HG02870 (cell line): ENCODE results near the gene MTA1.

Experiments
- ATAC-seq: cut with Tn5 transposase; IDR thresholded peaks from one replicate; pipeline ENCODE4 v1.9.1; 2021; ENCODE audit warnings: mild to moderate bottlenecking, moderate library complexity; ENCODE audit not compliant: unreplicated experiment

The MTA1 gene

DNA sequence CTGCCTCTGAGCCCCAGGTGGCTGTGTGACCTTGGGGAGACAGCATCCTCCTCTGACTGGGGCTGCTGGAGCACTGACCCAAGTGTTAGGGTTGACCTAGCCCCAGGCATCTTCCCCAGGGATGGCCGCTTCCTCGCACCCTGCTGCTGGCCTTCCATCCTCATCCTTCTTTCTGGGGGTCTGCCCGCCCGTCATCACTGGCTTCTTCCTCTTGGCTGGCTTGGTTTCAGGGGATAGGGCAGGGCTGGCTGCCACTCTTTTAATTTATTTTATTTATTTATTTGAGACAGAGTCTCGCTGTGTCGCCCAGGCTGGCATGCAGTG, 74.9 kb downstream of the MTA1 start:
- ATAC-seq: no peak

DNA sequence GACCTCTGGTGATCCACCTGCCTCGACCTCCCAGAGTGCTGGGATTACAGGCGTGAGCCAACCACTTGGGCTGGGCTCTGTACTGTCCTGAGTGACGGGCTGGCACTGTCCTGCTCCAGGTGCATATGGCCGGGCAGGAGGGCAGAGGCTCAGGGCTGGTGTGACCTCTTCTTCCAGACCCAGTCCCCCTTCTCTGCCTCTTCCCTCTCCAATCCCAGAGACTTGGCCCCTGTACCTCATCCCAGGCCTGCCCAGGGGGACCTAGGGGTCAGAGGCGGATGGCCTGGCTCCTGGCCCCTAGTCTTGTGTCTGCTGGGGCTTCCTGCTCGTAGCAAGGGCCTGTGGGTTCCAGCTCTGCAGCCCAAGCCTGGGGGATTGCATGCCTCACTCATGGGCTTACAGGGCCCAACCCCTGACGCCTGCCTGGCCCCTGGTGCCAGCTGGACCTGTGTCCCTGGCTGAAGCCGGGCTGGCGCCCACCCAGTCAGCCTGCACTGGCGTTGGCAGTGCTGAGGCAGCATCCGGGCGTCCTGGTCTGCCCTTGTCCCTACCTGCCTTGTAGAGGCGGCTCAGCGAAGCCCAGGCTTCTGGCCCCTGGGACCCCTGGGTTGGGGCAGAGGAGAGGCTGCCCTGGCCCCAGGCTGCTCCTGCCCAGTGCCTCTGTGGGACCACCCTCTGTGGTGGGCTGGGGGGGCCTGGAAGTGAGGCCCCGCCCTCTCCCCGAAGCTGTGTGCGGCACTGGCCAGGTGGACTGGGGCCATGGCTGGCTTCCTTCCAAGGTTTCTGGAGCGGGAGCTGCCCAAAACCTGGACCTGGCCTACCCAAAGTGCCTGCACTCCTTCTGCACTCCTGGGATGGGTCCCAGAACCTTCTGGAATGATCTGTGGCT, 75.7 kb downstream of the MTA1 start:
- ATAC-seq: no peak

DNA sequence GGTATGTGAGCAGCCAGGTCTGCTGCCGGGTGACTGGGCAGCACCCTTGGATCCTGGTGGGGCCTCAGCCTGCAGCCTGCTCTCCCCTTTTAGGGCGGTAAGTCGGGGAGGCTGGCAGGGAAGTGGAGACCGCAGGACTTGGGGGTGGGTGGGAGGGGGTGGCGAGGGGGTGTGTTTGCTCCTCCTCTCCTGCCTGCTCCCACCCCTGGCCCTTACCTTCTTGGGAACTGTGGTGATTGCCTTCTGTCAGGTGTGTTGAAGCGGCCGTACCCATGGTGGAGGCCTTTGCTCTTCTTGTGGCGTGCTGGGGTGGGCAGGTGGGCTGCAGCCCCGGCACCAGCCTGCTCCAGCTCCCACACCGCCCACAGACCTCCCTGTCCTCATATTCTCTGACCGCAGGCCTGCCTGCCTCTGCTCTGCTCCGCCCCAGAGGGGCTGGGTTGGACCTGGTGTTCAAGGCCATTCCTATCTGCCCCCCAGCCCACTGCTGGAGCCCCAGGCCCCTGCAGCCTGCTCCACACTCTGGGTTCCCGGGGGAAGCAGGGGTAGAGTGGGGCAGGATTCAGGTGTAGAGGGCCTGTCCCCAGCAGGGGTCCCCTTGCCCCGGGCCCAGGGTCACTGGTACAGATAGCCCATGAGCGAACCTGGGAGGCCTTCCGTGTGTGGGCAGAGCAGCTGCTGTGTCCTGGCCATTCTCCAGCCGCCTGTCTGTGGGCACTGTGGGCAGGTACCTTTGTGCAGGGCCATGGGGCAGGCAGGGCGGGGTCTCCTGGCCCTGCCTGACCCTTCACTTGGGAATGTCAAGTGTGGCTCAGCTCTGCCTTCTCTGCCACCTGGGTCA, 76.6 kb downstream of the MTA1 start:
- no peak for ATAC-seq

DNA sequence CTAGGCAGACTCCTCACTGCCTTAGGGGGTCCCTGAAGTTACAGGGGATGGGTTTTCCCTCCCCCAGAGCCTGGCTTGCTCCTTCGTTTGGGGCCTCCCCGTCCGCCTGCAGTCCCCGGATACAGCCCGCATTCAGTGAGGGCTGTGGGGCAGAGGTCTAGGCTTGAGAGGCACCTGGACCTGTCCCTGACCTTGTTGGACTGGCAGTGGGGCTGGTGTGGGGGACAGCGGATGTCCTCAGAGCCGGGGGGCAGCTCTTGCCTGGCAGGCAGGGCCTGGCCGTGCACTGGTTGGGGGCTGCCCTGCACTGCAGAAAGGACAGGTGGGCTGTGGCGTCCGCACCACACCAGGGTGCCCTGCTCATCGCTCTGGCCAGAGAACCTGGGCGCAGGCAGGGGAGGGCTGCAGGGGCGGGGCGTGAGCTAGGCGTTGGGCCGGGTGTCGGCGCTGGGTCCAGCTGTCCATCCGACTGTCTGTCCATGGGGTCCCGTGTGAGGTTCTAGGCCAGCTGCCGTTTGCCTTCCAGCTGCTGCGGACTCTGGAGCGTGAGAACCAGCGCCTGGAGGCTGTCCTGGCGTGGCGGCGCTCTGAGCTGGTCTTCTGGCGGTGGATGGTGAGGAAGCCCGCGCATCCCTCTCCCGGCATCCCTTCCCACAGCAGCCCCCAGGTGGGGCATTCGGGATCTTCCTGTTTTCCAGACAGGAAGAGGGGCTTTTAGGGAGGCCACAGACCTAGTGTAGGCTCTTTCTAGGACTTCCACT, 77.4 kb downstream of the MTA1 start:
- no peak for ATAC-seq

DNA sequence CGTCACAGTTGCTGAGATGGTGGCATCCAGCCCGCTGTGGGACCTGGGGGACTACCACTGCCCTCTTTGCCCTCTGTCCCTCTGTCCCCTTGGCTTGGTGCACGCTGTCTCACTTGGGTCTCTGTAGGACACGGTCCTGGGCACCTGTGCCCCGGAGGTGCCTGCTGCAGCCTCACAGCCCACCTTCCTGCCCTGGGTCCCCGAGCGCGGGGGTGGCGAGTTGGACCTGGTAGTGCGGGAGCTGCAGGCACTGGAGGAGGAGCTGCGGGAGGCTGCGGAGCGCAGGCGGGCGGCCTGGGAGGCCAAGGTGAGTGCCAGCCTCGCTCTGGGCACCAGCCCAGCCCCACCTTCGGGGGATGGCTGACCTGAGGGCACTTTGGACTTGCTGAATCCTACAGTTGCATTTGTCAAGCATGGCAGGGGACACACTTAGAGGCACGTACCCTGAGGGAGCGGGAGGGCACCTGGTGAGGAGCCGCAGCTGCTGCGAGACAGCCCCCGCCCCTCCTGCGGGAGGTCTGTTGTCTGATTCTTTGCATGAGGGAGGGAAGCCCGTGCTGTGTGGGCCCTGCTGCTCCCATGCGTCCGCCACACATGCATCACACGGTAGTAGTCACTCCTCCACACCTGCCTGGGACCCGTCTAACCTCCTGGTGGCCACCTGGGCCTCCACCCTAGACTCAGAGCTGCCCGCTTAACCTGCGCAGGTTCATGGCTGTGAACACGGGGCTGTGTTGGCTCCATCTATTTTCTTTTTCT, 78.2 kb downstream of the MTA1 start:
- no peak for ATAC-seq

DNA sequence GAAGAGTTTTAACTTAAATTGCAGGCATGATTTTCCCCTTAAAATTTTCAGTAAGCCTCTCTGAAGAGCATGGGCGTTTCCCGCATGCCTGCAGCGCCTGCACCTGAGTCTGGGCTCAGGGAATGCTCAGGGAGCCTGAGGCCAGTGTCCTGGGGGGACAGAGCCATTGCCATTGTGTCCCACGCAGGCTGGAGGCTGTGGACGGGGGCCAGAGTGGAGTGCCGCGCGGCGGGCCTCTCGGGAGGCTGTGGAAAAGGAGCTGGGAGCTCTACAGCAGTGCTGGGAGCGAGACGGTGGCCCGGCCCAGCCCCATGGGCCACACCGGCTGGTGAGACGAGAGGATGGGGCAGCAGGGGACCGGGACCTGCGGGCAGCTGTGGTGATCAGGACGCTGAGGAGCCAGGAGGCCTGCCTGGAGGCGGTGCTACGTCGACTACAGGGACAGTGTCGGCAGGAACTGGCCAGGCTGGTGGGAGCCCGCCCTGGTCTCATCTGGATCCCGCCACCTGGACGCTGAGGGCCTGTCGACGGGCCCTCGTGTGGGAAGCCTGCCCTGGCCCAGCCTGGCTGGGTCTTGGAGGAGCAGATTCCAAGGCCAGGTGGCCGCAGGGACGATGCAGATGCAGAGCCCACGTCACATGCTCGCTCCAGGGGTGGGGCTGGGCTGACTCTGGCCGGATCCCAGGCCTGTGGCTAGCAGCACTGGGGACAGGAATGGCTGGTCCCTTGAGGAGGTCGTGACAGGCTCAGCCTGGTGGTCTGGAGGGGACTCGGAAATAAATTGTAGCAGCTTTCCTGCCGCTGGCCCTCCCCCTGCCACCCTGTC, 79.0 kb downstream of the MTA1 start:
- ATAC-seq: no peak

DNA sequence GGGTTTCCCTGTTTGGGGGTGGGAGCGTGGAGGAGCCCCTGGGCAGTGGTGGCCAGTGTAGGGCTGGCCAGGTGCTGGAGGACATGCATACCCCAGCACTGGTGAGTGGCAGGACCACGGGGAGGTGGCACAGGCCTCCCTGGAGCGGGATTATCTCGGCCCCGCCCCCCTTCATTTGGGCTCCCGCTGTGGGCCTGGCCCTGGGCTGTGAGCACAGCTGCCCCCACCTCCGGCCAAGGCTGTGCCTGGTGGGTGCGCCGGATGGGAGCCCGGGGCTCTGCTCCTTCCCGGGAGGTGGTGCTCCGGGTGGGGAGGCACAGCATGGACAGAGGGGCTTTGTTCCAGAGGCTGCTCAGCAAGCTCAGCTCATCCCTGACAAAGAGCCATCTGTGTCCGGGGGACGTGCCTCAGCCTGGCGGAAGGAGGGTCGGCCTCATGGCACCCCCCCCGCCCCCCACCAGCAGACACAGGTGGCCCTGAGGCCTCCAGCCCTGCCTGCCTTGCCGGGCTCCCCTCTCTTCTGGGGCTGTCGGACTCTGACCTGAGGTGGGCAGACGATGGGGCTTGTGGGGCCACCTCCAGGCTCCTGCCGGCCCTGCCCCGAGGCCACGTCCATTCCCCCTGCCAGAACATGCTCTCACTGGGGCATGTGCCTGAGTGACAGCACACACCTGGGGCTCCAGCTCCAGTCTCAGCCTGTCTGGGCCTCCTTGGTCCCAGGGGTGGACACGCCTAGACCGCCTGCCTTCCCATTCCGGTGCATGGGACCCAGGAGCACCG, 79.8 kb downstream of the MTA1 start:
- ATAC-seq: no peak

DNA sequence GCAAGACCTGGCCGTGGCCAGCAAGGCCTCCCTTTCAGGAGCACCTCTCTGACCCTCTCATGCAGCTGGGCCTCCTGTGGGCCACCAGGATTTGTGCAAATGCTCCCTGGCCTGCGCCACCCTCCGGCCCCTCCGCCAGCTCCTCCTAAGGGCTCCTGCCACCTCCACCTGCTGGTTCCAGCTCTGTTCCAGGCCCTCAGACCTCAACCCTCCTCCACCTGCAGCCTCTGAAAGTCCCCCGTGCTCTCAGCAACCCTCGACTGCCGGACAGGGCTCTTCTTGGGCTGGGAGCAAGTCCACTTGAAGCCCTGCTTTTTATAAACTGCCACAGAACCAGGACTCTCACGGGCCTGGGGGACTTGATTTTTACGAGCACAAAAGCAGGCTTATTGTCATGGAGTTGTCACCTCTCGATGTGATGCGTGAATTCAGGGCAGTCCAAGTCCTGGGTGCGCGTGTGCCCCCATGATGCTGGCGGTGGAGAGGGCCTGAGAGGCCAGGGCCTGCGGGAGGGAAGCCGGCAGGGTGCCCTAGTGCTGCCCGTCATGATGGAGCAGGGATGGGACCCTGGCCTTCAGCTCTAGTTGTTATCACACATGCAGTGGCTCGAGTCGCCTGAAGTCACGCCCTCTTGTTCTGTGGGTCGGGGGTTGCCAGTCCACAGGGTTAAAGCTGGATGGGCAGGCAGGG, 80.6 kb downstream of the MTA1 start:
- ATAC-seq: no peak

DNA sequence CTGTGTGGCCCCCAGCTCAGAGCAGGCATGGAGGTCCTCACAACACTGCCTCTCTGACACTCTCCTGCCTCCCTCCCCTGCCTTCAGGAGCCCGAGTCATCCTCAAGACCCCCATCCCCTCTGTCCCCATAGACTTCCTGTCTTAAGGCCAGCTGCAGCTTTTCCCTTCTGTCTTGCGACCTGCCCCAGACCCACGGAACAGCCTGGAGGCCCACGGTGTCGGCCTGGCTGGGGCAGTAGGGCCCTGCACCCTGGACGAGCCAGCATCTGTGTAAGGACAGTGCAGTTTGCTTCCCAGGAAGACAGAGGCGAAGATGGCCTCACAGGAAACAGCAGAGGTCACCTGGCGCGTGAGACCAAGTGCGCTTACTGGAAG, 81.1 kb downstream of the MTA1 start:
- no peak for ATAC-seq

DNA sequence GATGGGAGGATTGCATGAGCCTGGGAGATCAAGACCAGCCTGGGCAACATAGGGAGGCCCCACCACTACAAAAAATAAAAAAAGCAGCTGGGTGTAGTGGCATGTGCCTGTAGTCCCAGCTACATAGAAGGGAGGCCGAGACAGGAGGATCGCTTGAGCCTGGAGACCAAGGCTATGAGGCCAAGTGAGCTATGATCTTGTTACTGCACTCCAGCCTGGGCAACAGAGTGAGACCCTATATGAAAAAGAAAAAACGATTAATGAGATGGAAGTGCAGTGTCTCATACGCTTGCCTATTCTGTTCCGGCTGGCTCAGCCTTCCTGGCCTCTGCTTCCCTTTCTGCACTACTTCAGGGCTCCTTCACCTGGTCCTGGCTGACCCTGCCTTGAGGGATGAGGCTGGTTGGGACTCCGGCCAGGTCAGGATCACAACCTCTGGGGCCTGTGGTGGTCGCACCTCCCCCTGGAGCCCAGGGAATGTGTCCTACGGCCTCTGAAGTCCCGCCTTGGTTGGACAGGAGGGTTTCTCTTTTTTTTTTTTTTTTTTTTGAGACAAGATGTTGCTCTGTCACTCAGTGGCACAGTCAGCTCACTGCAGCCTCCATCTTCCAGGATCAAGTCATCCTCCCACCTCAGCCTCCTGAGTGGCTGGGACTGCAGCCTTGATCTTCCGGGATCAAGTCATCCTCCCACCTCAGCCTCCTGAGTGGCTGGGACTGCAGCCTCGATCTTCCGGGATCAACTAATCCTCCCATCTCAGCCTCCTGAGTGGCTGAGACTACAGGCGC, 82.1 kb downstream of the MTA1 start:
- ATAC-seq: no peak

DNA sequence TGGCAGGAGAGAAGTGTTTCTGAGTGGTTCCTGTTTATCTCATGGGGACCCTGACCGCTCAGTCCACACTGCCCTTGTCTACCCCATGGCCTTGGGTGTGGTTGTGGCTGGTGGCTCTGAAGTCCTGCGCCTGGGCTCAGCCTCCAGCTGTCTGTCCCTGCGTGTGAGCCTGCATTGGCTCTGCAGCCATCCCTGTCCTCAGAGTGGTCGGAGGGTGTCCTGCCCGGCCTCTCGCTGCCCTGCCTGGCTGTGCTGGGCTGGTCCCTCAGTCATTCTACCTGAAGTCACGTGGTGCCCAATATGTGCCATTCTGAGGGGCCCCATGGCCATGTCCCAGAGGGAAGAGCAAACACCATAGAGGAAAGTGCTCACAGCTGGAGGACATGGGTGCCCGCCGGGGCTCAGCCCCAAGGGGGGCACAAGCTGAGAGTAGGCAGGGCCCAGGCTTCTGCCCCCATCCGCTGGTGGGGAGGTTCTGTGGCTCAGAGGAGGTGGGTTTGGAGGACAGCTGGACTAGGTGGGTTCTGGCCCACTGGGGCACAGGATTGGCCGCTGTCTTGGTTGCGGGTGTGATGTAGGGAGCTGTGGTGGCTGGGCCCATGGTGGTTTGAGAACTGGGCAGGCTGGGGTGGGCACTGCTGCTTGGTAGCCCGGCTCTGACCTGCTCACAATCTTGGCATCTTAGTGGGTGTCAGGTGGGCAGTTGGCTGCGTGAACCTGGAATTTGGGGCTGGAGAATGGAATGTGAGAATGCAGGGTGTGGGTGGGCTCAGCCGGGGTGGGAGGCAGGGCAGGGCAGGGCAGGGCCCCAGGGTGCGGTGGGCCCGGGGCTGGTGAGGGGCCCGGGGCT, 83.0 kb downstream of the MTA1 start:
- no peak for ATAC-seq

DNA sequence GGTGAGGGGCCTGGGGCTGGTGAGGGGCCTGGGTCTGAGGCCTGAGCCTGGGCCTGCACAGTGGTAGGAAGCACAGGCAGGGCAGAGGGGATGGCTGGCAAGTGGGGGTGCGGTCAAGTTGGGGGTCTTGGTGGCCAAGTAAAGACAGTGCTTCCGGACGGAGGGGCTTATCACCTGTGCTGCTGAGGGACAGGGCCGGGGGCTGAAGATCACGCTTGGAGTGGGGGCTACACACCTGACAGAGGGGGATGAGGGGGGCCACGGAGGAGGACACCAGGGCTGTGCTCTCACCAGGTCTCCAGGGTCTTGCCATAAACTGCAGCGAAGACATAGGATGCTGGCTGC, 83.6 kb downstream of the MTA1 start:
- no peak for ATAC-seq

DNA sequence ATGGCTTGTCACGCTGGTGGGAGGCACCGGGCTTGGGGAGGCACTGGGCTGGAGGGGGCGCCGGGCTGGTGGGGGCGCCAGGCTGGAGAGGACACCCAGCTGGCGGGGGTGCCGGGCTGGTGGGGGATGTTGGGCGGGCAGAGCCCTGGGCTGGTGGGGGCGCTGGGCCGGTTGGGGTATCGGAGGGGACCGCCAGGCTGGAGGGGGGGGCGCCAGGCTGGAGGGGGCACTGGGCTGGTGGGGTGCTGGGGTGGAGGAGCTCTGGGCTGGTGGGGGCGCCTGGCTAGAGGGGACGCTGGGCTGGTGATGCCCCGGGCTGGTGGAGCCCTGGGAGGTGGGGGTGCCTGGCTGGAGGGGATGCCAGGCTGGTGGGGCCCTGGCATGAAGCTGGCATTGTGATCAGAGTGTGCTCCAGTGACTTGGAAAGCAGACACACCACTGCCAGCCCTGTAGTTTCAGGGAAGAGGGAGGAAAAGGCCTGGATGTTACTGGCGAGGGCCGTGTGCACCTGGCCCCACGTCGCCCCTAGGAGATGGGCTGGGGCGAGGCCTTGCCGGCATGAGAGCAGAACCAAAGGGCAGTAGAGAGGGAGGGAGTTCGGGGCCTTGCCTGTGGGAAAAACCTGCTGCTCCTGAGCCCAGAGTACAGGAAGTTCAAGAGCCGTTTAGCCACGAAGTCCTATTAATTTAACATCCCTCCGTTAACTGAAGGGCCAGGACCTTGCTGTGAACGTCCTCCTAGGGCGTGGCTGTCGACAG, 84.5 kb downstream of the MTA1 start:
- no peak for ATAC-seq

DNA sequence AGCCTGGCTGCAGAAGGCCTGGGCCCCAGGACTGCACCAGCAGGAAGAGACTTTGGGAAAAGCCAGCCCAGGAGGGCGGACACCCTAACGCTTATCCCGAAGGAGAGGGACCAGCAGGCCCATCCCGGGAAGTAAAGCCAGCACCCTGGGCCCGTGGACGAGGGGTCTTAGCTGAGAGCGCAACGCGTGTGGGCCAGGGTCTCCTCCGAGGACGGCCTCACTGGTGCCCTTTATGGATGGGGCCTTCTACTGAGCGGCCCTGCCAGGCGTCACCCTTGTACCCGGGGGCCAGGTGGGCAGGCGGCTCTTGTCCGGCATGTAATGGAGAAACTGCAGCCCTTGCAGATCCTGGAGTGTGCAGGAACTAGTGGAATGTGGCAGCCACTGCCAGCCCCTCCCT, 85.5 kb downstream of the MTA1 start:
- ATAC-seq: no peak

DNA sequence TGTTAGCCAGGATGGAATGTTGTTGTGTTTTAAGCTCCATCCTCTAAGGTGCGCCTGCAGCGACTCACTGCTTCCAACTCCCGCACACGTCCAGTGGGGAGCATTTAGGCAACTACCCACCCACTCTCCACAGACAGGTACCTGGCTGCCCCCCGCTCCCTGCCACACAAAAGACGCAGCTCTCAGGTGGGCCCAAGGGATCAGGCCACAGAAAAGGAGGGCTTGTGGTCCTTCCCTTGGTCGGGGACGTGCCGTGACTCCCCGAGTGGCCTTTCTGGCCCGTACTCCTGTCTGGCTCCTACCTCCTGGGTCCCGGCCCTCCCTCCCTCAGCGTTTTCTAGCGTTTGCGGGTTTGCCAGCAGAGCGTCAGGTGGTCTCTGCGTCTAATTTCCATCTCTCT, 87.6 kb downstream of the MTA1 start:
- ATAC-seq: no peak

DNA sequence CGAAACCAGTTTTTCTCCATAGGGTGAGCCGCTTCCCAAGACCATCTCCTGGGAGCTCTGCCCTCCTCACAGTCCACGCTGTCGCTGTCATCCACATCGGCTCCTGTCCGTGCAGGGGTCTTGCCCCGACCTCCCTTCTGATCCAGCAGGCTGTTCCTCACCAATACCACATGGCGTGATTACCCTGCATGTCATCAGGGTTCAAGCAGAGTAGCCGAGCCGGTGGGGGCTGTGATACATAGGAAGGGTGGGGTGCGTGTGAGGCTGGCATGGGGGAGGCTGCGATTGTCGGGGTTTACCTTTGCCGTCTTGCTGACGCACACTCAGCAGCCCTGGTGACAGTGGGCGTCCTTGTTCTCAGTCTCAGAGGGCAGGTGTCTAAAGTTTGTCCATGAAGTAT, 88.4 kb downstream of the MTA1 start:
- ATAC-seq: no peak
